ENCODE data around the gene FTO.

- no peak for TF ChIP-seq CTCF (IDR thresholded peaks at IDR 0.05)
- TF ChIP-seq POLR2A (IDR thresholded peaks at IDR 0.05): no peak
These were observed 476.7 kb downstream of the FTO start for GRCh38 chr16:54180421-54181359.

All from esophagus squamous epithelium (tissue), 4 donors.